K562 (cell line): Measurements from ENCODE around the gene CCR8.
A peak's percentile ranks its signal among the peaks of the same experiment; 100 is the strongest.

Experiments
- ETS2 ChIP-seq: IDR thresholded peaks from 2 replicates; pipeline ENCODE4 v1.6.1; 2016; ENCODE audit warnings: borderline replicate concordance, missing genetic modification characterization, mild to moderate bottlenecking, moderate library complexity, missing compliant biosample characterization; ENCODE audit not compliant: poor library complexity, severe bottlenecking
- HNRNPK ChIP-seq: fragments of 200-400 bp; formaldehyde crosslinking; IDR thresholded peaks from one replicate; pipeline ENCODE4 v1.6.1; 2018; ENCODE audit warnings: mild to moderate bottlenecking, low read depth, low read length; ENCODE audit not compliant: poor library complexity, severe bottlenecking
- POLR2A ChIP-seq: fragments of 450-650 bp; conservative IDR thresholded peaks from 2 replicates; pipeline ENCODE4 v1.6.1; 2016
- RAD21 ChIP-seq, 2 experiments: fragments of 250-450 bp in 1 of 2; fragments of 450-650 bp in 1 of 2; sonication (Bioruptor Pico) in 1 of 2; formaldehyde crosslinking in 1 of 2; IDR thresholded peaks in 1 of 2; conservative IDR thresholded peaks in 1 of 2; 2 replicates each; pipeline versions ENCODE4 v1.4.0 to v1.8.0; 2020 to 2022; ENCODE audit warnings: mild to moderate bottlenecking in 2 of 2, moderate library complexity in 1 of 2
- SIN3A ChIP-seq, 2 experiments: fragments of 150-350 bp in 1 of 2; IDR thresholded peaks; 2 replicates each; pipeline ENCODE4 v1.6.1; 2011 to 2016; ENCODE audit warnings: borderline replicate concordance in 2 of 2, low read depth in 2 of 2, low read length in 2 of 2, mild to moderate bottlenecking in 2 of 2, moderate library complexity in 2 of 2; ENCODE audit not compliant: control insufficient read depth in 1 of 2
- TBP ChIP-seq: optimal IDR thresholded peaks from 2 replicates; pipeline ENCODE3; 2011; ENCODE audit warnings: low read depth, low read length, improper control_type of control experiment
- ZNF274 ChIP-seq: IDR thresholded peaks from 2 replicates; pipeline ENCODE4 v1.6.1; 2011; ENCODE audit warnings: low read depth, mild to moderate bottlenecking, low read length, moderate library complexity, borderline replicate concordance
- ZNF589 ChIP-seq: fragments of 200-800 bp; sonication (Bioruptor generic); IDR thresholded peaks from 2 replicates; pipeline ENCODE4 v1.6.1; 2016; ENCODE audit warnings: low read depth, missing genetic modification characterization, missing compliant biosample characterization

DNA sequence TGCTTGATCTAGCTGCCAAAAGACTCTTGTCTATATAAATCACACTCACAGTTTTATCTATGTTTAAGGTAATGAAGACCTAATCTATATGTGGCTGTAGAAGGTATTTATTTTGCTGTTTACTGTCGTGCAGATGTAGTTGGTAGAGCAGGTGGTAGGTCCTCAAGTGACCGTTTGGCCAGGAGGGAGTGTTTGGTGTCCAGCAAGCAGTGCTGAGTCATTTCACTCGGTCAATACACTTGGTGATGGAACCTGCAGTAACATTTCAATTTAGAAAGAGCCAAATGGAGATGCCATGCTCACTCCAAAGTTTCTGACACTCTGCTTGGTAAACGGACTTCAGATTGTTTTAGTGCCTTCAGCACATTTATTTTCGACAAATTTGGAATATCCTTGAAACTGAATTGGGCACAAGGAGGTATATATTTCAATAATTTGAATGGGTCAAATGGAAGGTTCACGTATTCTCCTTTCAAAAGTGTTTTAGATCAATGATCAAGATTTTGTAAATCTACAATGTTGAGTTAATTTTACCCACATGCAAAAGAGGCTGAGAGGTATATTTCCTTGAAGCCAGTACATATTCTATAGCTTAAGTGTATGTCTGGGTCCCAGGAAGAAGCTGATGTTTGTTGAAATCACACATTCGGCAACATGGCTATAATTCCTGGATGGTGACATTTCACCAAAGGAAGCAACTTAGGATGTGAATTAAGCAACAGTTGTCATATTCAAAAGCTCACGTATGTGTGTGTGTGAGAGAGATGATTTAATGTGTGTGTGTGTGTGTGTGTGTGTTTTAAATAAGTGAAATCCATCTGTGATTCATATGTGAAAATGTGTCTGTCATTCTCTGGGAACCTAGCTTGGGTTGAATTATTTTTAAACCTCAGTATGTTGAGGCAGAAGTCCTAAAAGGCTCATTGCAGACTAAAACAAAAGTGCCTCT, 42.0 kb upstream of the CCR8 start:
- TF ChIP-seq ZNF589 (CRISPR knock-in tag) (peak; percentile 90; the same call in 1 of the 2 replicates), TBP (no peak), ETS2 (no peak), POLR2A (no peak), ZNF274 (no peak), HNRNPK (no peak), RAD21 (CRISPR knock-in tag; conservative IDR thresholded peaks at IDR 0.05 in 1 of 2, IDR thresholded peaks at IDR 0.05 in 1 of 2) (peak; percentile 24 to 28; a peak in 3 of 4 replicates), SIN3A (IDR thresholded peaks at IDR 0.05; ENCODE audit: borderline replicate concordance in 2 of 2, control insufficient read depth in 1 of 2, low read depth in 2 of 2, low read length in 2 of 2) (no peak)
